GM12892 (cell line): ENCODE data around the gene CBFA2T3.
"Not testable (repeated sequence)": the region's sequence is repeated elsewhere in the genome, so short reads cannot be mapped to it uniquely, and the experiment has no call there.

ENCODE experiments used
- POLR2A ChIP-seq: IDR thresholded peaks from 2 replicates; pipeline ENCODE4 v1.6.1; 2011; ENCODE audit warnings: low read depth, low read length, control low read depth
- POLR2AphosphoS5 ChIP-seq: IDR thresholded peaks from 2 replicates; pipeline ENCODE4 v1.6.1; 2011; ENCODE audit warnings: low read depth, low read length, control low read depth
- TAF1 ChIP-seq: IDR thresholded peaks from 2 replicates; pipeline ENCODE4 v1.6.1; 2011; ENCODE audit warnings: low read depth, mild to moderate bottlenecking, control low read depth, low read length, borderline replicate concordance

DNA sequence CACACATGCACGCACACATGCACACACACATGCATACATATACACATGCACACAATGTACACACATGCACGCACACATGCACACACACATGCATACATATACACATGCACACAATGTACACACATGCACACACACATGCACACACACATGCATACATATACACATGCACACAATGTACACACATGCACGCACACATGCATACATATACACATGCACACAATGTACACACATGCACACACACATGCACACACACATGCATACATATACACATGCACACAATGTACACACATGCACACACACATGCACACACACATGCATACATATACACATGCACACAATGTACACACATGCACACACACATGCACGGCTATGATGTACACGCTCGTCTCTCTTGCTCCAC lies 82.7 kb downstream of the CBFA2T3 start:
- TF ChIP-seq POLR2A, TAF1, POLR2AphosphoS5: not testable (repeated sequence)
